Middle frontal gyrus (tissue), 1 donor: ENCODE results near the gene NOBOX.
A peak's percentile ranks its signal among the peaks of the same experiment; 100 is the strongest.
"Not testable (repeated sequence)": the region's sequence is repeated elsewhere in the genome, so short reads cannot be mapped to it uniquely, and the experiment has no call there.

ENCODE experiments used
- DNase-seq: peaks from one replicate; pipeline ENCODE4 v3.0.0-alpha.2; 2015; ENCODE audit warnings: low spot score; ENCODE audit errors: extremely low spot score

The NOBOX gene

DNA sequence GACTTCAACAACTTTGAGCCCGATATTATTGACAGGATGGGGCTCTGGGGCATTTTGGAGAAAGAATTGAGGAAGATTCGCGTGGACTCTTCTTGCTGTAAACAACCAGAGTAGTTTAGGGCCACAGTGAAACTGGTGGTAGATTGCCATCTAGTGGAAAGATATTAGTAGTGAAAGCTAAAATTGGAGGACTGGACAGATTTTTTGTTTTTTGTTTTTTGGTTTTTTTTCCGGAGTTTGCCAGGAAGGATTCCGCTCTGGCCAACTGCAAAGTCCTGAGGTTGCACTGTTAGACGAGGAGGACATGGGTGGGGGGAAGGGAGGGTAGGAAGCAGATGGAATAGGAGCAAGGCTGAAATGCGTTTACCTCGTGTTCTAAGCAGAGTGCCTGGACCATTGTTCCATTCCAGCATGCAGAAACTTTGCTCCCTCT lies 11.7 kb downstream of the NOBOX start:
- DNase-seq = peak; percentile 38

- DNase-seq = no peak
These were observed 12.5 kb downstream of the NOBOX start for GRCh38 chr7:144391014-144391413.

DNA sequence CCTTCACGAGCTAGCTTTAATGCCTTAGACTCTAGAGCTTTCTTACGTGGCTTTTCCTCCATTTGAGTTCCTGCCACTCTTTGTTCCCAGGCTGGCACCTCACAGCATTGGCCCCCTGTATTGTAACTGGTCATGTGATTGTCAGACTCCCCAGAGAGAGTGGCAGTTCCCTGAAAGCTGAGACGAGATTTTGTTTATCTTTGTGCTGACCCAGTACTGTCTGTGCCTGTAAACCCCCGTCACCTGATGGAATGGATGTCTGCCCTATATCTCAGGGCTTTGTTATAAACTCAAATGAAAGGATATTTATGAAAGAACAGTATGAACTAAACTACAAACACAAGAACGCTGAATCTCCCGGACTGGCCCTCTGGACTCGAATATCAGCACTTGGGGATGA lies 13.0 kb downstream of the NOBOX start:
- DNase-seq = no peak

DNA sequence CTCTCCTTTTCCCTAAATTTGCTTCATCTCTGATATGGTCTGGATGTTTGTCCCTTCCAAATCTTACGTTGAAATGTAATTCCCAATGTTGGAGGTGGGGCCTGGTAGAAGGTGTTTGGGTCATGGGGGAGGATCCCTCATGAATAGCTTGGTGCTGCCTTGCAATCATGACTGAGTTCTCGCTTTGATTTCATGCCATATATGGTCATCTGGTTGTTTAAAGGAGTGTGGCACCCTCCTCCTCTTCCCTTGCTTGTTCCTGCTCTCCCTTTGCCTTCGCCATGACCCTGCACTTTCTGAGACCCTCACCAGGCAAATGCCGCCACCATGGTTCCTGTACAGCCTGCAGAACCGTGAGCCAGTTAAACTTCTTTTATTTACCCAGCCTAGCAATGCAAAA lies 14.5 kb downstream of the NOBOX start:
- no peak for DNase-seq

DNA sequence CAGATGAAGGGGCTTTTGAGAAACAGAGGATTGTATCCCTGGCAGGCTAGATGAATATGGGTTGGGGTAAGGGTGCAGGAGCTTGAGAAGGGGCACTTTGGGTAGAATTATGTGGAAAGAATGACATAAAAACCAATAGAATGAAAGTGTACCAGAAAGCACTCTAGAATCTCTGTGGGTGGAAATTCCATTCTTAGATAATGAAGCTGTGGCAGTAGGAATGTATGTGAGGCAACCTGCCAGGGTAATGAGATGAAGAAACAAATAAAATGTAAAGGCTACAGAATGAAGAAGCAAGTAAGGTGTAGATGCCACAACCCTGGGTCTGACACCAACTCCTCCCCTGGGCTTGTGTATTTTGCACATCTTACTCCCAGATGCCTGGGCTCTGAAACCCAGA lies 16.8 kb downstream of the NOBOX start:
- DNase-seq = no peak

GRCh38 chr7:144384555-144385245 lies 18.8 kb downstream of the NOBOX start:
- no peak for DNase-seq

GRCh38 chr7:144384071-144384470 lies 19.4 kb downstream of the NOBOX start:
- no peak for DNase-seq

- DNase-seq = no peak
These were observed 23.6 kb downstream of the NOBOX start for GRCh38 chr7:144379776-144380384.

GRCh38 chr7:144378651-144379050 lies 24.8 kb downstream of the NOBOX start:
- DNase-seq = no peak

- not testable (repeated sequence) for DNase-seq
These were observed 34.3 kb downstream of the NOBOX start for GRCh38 chr7:144369221-144369620.

DNA sequence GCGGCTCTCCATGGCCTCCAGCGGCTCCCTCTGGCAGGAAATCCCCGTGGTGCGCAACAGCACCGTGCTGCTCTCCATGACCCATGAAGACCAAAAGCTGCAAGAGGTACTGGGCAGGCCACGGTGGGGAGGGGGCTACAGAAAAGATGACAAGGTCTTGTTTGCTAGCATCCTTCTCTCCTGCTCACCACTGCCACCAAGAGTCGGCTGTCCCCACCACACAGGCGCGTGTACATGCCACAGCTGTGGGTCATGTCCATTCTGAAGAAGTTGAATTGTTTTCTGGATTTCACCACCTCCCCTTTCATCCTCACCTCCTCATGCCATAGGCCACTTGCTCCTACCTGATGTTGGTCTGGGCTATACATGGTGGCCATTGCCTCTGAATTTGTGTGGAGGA lies 36.2 kb downstream of the NOBOX start:
- DNase-seq = not testable (repeated sequence)

DNA sequence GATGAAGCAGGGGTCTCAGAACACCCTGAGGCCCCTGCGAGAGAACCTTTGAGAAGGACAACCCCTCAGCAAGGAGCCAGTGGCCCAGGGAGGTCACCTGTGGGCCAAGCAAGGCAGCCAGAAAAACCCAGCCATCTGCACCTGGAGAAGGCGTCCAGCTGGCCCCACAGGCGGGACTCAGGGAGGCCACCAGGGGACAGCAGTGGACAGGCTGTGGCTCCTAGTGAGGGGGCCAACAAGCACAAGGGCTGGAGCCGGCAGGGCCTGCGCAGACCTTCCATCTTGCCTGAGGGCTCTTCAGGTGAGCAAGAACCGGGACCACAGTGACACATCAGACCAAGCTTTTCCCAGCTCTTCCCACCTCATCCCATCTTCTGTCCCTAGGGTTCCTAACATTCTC lies 38.0 kb downstream of the NOBOX start:
- DNase-seq = not testable (repeated sequence)

- not testable (repeated sequence) for DNase-seq
These were observed 41.4 kb downstream of the NOBOX start for GRCh38 chr7:144362061-144362460.

GRCh38 chr7:144356860-144357259 lies 46.6 kb downstream of the NOBOX start:
- not testable (repeated sequence) for DNase-seq

DNA sequence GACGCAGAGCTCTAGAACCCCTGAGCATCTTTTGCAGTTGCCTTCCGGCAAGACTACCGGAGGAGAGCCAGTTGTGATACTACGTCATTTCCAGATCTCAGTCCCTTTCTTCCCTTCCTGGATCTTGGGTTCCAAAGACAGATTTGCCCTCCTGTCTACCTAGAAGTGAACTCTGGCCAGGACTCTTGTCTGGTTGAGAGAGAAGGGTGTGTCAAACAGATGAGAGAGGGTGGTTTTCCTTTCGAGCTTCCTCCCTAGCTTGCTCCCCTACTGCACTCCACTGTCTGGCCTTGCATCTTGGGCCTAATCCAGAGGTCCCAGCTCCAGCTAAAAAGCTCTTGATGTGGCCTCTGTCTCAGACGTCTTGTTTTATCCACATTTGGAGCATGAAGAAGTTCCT lies 47.3 kb downstream of the NOBOX start:
- not testable (repeated sequence) for DNase-seq

GRCh38 chr7:144355176-144355822 lies 48.2 kb downstream of the NOBOX start, which contains the start of gene ARHGEF5:
ARHGEF5 (plus strand) TSS chr7:144355402; CDS start chr7:144362670, 7,268 bp downstream.
- not testable (repeated sequence) for DNase-seq

- not testable (repeated sequence) for DNase-seq
These were observed 51.8 kb downstream of the NOBOX start for GRCh38 chr7:144351667-144352066.

DNA sequence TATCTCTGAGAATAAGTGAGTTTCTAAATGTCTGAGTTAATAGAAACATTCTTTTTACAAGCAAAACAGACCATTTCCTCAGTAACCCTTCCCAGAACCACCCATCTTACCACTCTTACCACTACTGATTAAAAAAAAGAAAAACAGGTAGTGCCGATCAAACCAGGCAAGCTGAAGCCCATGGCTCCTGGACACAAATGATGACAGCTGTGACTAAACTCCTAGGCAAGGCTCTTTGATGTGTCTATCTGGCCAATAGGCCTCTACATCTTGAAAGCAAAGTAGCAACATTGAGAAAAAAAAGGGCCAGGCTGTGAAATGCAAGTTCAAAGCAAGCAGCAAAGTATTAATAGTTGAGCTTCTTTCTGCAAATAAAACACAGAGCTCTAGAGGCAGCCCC lies 54.9 kb downstream of the NOBOX start:
- DNase-seq = not testable (repeated sequence)
